SK-N-SH (cell line): ENCODE data around the gene DPP10.

Source experiments
- EP300 ChIP-seq, 2 experiments: IDR thresholded peaks; 2 replicates each; pipeline versions ENCODE4 v1.4.0 to v1.6.1; 2012; ENCODE audit warnings: borderline replicate concordance in 1 of 2, low read depth in 1 of 2, low read length in 1 of 2
- SIN3A ChIP-seq: IDR thresholded peaks from 2 replicates; pipeline ENCODE4 v1.6.1; 2012; ENCODE audit warnings: low read depth, mild to moderate bottlenecking, low read length, moderate library complexity, borderline replicate concordance

GRCh38 chr2:114789989-114790388, 347.5 kb downstream of the DPP10 start:
- TF ChIP-seq SIN3A: no peak
- no peak for TF ChIP-seq EP300 (IDR thresholded peaks at IDR 0.05; ENCODE audit: borderline replicate concordance in 1 of 2, low read depth in 1 of 2, low read length in 1 of 2)
